HUDEP-2 (cell line): Measurements from ENCODE around the gene IKZF1.

Experiments used
- DNase-seq, 76 experiments: peaks; one replicate each; lab custom pipeline; 2025; ENCODE audit not compliant: unreplicated experiment in 76 of 76; lab: John Stamatoyannopoulos, UW

Gene IKZF1

GRCh38 chr7:50366311-50366710, 61.8 kb downstream of the IKZF1 start:
- no peak for DNase-seq

- DNase-seq = no peak
Measured at GRCh38 chr7:50367100-50367499, 62.6 kb downstream of the IKZF1 start.

- no peak for DNase-seq
Measured at GRCh38 chr7:50367570-50367969, 63.1 kb downstream of the IKZF1 start.

- no peak for DNase-seq
Measured at GRCh38 chr7:50368366-50368765, 63.9 kb downstream of the IKZF1 start.

DNA sequence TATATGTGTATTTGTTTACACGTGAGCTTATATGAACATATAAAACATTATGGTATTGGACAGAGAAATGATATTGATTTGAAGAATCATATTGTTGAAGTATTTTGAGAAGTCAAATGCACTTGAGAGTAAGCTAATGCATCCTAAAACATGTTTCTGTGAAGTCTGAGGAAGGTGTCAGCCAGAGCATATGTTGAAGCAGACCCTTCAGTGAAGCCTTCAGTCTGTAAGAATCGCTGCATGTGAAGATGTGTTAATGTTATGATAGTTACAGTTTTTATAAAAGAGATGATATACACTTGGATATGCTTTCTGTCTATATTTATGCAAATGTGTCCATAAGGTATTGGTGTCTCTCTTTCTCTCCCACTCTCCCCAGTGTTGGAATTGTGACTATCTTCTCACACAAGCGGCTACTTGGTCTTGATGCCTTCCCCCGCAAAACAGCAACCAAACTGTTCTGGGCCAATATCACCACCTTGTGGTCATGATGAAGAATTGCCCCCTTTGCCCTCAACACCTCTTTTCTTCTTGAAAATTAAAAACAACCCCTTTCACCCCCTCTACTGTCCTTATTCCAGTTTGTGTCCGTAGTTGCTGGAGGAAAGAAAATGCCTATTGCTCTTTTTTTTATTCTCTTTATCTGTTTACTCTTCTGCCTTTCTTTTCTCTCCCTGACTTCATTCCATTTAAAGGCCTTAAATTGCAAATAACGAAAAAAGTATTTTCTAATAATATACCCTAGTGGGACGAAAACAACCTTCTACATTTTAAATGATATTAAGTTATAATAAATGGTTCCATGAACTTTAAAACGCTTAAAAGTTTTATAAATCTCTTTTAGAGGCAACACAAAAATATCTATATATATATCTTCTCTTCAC, 64.9 kb downstream of the IKZF1 start:
- peak in 54 of 76 experiments; percentile 9 to 82 (median 53) for DNase-seq

DNA sequence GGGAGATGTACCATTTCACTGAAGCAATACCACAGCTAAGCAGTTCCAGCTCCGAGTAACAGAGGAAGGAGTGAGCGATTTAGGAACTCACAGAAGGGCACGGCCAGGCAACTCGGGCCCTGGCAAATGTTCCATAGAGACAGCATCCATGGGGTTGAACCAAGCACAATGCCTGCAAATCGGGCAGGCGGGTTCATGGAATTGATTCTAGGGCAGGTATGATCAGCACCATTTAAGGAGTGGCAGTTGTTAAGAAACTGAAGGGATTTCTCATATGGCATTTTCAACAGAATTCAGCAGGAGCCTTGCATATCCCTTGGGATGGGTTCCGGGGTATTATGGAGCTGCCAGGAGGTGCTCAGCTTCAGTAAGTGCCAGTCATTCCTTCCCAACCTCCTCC, 66.4 kb downstream of the IKZF1 start:
- no peak for DNase-seq

- DNase-seq = no peak
Measured at GRCh38 chr7:50371551-50372021, 67.1 kb downstream of the IKZF1 start.

DNA sequence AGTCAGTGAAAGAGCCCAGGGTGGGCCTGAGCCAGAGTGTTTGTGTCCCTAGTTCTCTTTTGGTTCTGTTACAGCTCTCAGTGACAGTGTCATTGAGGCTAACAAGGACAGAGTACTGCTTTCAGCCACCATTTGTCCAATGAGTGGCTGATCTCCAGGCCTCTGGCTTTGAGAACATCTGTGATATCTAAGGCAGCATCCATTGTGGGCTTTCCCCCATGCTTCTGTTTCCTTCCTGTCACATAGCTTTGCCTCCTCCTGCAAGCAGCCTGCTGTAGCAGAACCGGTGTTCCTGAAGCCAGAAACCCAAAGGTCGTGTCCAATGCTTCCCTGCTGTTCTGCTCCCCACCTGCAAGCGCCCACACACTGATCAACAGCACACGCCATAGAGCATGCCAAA, 68.4 kb downstream of the IKZF1 start:
- no peak for DNase-seq

GRCh38 chr7:50376056-50376820, 71.7 kb downstream of the IKZF1 start:
- peak in 17 of 76 experiments; percentile 5 to 38 (median 14) for DNase-seq

DNA sequence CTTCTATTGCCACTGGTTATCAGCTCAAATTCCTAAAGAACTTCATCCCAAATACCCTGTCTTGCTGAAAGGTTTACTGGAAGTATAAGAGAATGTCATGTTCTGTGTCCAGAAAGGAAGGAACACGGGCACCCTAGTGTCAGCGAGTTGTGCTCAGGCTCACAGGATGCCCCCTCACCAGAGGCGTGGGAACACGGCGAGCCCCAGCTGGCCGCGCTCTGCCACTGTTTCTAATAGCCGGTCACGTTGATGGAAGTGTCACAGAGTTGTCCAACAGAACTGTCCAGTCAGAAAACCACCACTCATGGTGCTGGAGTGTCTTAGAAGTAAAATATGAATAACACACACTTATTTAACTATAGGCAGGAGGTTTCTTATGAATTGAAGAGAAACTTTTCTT, 72.8 kb downstream of the IKZF1 start:
- DNase-seq = no peak

DNA sequence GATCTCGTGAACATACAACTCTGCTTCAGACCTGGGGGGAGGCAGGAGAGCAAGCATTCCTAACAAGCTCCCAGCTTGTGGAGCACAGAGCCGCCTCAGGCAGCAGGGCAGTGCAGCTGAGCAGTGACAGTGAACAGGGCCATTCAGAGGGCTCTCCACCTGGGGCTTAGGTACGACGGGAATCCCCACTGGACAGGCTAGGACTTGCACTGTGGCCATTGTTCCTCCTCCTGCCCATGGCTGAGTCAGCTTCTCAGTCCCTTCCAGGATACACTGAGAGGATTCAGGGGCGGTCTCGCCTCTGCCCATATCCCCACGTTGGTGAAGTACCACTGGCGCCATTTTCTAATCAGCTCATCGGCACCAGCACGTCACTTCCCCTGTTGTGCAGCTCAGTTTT, 74.6 kb downstream of the IKZF1 start:
- DNase-seq = no peak

DNA sequence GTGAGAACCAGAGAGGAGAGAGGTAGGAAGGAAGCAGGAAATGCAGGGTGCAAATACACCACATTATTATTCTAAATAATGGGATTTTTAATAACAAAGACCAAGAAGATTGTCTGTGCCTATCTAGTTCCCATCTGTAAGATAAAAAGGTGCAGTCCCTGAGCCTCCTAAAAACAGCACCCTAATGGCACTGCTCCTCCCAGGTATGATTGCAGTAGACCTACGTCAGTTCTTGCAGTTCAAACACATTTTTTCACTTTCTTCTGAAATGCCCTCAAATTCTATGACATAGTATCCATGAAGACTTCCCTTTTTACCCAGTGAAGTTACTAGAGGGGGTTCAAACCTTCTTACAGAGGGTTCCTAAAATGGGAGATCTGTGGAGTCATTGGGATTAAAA, 75.0 kb downstream of the IKZF1 start:
- DNase-seq = no peak

DNA sequence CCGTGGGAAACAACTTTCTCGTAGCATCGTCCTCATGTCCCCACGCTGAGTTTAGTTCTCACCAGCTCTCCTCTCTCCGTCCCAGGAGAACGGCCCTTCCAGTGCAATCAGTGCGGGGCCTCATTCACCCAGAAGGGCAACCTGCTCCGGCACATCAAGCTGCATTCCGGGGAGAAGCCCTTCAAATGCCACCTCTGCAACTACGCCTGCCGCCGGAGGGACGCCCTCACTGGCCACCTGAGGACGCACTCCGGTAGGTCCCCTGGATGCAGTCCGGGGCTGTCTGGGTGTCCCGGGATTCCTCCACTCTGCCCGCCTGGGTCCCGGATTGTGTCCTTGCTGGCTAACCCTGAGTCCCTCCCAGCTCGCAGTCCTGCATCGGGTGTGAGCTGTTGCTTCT, 77.9 kb downstream of the IKZF1 start:
- DNase-seq = no peak

DNA sequence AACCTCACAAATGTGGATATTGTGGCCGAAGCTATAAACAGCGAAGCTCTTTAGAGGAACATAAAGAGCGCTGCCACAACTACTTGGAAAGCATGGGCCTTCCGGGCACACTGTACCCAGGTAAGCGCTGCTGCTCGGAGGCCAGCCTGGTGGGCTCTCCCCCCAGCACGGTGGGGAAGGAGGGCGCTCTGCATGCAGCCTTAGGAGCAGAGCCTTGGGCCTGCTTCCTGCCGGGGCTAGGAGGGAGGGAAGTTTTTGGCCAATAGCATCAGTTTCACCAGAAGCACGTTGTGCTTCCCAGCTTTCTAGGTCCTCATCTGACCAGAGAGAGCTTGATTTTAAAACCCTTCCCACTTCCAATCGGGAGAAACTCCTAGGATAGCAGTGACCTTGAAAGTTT, 82.8 kb downstream of the IKZF1 start:
- DNase-seq = no peak

GRCh38 chr7:50389961-50390360, 85.4 kb downstream of the IKZF1 start:
- DNase-seq = no peak

DNA sequence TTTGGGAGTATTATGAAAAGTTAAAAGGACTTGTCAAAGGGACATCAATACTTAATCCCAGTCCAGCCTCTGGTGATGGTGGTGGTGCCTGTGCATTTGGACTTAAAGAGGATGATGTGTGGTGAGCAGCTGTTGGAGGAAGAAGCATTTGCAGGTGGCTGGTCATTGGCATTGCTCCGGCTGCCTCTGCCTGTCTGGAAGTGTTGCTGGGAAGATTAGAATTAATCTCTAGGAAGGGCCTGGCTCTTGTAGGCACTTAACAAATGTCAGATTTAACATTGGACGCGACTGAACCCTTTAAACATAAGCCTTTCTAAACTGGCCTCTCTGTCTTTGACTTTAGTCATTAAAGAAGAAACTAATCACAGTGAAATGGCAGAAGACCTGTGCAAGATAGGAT, 86.9 kb downstream of the IKZF1 start:
- DNase-seq = no peak

GRCh38 chr7:50393076-50393475, 88.6 kb downstream of the IKZF1 start:
- peak in 11 of 76 experiments; percentile 3 to 50 (median 27) for DNase-seq

GRCh38 chr7:50393547-50394252, 89.2 kb downstream of the IKZF1 start:
- peak in 71 of 76 experiments; percentile 13 to 83 (median 56) for DNase-seq

DNA sequence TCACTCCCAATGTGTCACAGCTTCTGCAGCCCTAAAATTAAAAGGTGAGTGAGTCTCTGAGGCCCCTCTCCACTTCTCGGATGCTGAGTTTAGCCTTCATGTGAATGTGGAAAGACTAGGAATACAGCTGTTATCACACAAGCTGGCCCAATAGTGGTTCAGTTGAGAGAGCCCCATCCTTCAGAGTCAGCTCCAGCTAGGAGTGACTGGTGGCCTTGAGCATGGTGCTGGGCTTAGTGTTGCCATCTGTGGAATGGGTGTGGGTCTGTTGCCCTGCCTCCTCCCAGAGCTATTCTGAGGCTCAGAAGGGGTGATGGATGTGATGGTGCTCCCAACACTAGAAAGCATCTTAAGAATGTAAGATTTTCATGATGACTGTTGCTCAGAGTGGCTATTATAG, 89.8 kb downstream of the IKZF1 start:
- DNase-seq = no peak

DNA sequence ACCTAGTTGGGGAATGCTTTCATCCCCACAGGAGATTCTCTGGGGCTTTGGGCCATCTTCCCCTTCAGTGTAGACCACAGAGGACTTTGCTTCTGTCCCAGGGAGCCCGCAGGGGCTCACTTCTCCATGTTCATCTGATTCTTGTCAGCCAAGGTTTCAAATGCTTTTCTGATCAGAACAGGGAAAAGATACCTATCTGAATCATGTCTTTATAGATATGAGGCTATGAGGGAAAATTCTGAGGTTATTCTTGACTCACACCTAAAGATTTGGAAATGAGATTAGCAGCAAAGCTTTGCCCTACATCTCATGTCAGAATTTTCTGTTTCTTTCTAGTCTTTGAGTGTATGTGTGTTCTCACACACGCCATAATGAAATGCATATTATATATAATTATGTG, 92.3 kb downstream of the IKZF1 start:
- no peak for DNase-seq

- no peak for DNase-seq
Measured at GRCh38 chr7:50397320-50397970, 92.9 kb downstream of the IKZF1 start.
